ENCODE data around the gene VSIR. TPM values are rescaled to one million over a fixed set of nuclear protein-coding genes. Genes with fewer than 3 reads are reported as not detected.

VSIR gene
- total RNA-seq, 1 donor from 2014 or later = not detected

GRCh38 chr10:71819985-71820384 lies 46.7 kb upstream of the VSIR start:
- Mint-ChIP-seq H3K27me3 (ENCODE audit: insufficient read depth, low read depth) (peaks cover 4% of the 10 kb centered on the region), H3K4me1 (no peaks in the 10 kb centered on the region), H3K4me3 (no peak overlapping the region), H3K27ac (no peak overlapping the region), H3K36me3 (peaks cover 47% of the 10 kb centered on the region), H3K9me3 (no peaks in the 10 kb centered on the region)
- no peaks in the 10 kb centered on the region for H3K79me2 ChIP-seq (ENCODE audit: low read depth)
- no peaks in the 10 kb centered on the region for H3F3A ChIP-seq (ENCODE audit: low read depth)
- no peak overlapping the region for H3K4me2 ChIP-seq
- TF ChIP-seq EZH2phosphoT487 (IDR thresholded peaks at IDR 0.05) (no peak), CTCF (IDR thresholded peaks at IDR 0.05) (no peak), EZH2 (IDR thresholded peaks at IDR 0.05) (no peak)
- H4K20me1 ChIP-seq (ENCODE audit: low read depth) = peaks cover 13% of the 10 kb centered on the region
- no peaks in the 10 kb centered on the region for H3K4me1 ChIP-seq
- no peaks in the 10 kb centered on the region for H3K27me3 ChIP-seq
- no peaks in the 10 kb centered on the region for H3K9me3 ChIP-seq (ENCODE audit: low read depth)
- no peak overlapping the region for H3K9ac ChIP-seq
- no peak for DNase-seq (ENCODE audit: low spot score)
- H3K4me3 ChIP-seq = no peak overlapping the region
- no peak overlapping the region for H2AFZ ChIP-seq (replicated peaks)
- no peak overlapping the region for H3K27ac ChIP-seq
- no peaks in the 10 kb centered on the region for H3K36me3 ChIP-seq

- no peak overlapping the region for H3K27ac Mint-ChIP-seq
- no peaks in the 10 kb centered on the region for H3F3A ChIP-seq (ENCODE audit: low read depth)
- no peaks in the 10 kb centered on the region for H3K4me1 Mint-ChIP-seq
- no peak for TF ChIP-seq EZH2phosphoT487 (IDR thresholded peaks at IDR 0.05)
- H4K20me1 ChIP-seq (ENCODE audit: low read depth) = peaks cover 10% of the 10 kb centered on the region
- H3K9ac ChIP-seq = no peak overlapping the region
- no peak overlapping the region for H3K4me3 Mint-ChIP-seq
- no peaks in the 10 kb centered on the region for H3K9me3 ChIP-seq (ENCODE audit: low read depth)
- no peaks in the 10 kb centered on the region for H3K79me2 ChIP-seq (ENCODE audit: low read depth)
- peaks cover 48% of the 10 kb centered on the region for H3K36me3 Mint-ChIP-seq
- H3K27me3 ChIP-seq = no peaks in the 10 kb centered on the region
- no peaks in the 10 kb centered on the region for H3K36me3 ChIP-seq
- H3K4me1 ChIP-seq = no peaks in the 10 kb centered on the region
- no peak overlapping the region for H3K4me3 ChIP-seq
- no peak for DNase-seq (ENCODE audit: low spot score)
- H2AFZ ChIP-seq (replicated peaks) = no peak overlapping the region
- H3K9me3 Mint-ChIP-seq = no peaks in the 10 kb centered on the region
- no peak overlapping the region for H3K4me2 ChIP-seq
- H3K27me3 Mint-ChIP-seq (ENCODE audit: insufficient read depth, low read depth) = peaks cover 4% of the 10 kb centered on the region
- H3K27ac ChIP-seq = no peak overlapping the region
These were observed 46.1 kb upstream of the VSIR start for GRCh38 chr10:71819441-71819861.

GRCh38 chr10:71818674-71819260 lies 45.4 kb upstream of the VSIR start:
- Histone ChIP-seq H3K27ac (no peak overlapping the region), H3K4me1 (no peaks in the 10 kb centered on the region), H2AFZ (replicated peaks) (no peak overlapping the region), H3K79me2 (ENCODE audit: low read depth) (no peaks in the 10 kb centered on the region), H4K20me1 (ENCODE audit: low read depth) (peaks cover 11% of the 10 kb centered on the region), H3F3A (ENCODE audit: low read depth) (no peaks in the 10 kb centered on the region), H3K9me3 (ENCODE audit: low read depth) (no peaks in the 10 kb centered on the region), H3K27me3 (no peaks in the 10 kb centered on the region), H3K36me3 (no peaks in the 10 kb centered on the region), H3K4me2 (no peak overlapping the region), H3K9ac (no peak overlapping the region), H3K4me3 (no peak overlapping the region)
- H3K9me3 Mint-ChIP-seq = no peaks in the 10 kb centered on the region
- H3K4me1 Mint-ChIP-seq = no peaks in the 10 kb centered on the region
- peaks cover 47% of the 10 kb centered on the region for H3K36me3 Mint-ChIP-seq
- no peak for DNase-seq (ENCODE audit: low spot score)
- no peak overlapping the region for H3K27ac Mint-ChIP-seq
- H3K27me3 Mint-ChIP-seq (ENCODE audit: insufficient read depth, low read depth) = peaks cover 4% of the 10 kb centered on the region
- no peak overlapping the region for H3K4me3 Mint-ChIP-seq
- TF ChIP-seq CTCF (IDR thresholded peaks at IDR 0.05) (no peak), EZH2 (IDR thresholded peaks at IDR 0.05) (no peak), EZH2phosphoT487 (IDR thresholded peaks at IDR 0.05) (no peak)

- no peak overlapping the region for H3K27ac Mint-ChIP-seq
- Histone ChIP-seq H3K36me3 (no peaks in the 10 kb centered on the region), H3K4me2 (no peak overlapping the region), H3K27ac (no peak overlapping the region), H3K79me2 (ENCODE audit: low read depth) (no peaks in the 10 kb centered on the region), H2AFZ (replicated peaks) (no peak overlapping the region), H3F3A (ENCODE audit: low read depth) (no peaks in the 10 kb centered on the region), H3K4me3 (no peak overlapping the region), H3K9ac (no peak overlapping the region), H4K20me1 (ENCODE audit: low read depth) (peaks cover 11% of the 10 kb centered on the region), H3K4me1 (no peaks in the 10 kb centered on the region), H3K9me3 (ENCODE audit: low read depth) (no peaks in the 10 kb centered on the region), H3K27me3 (no peaks in the 10 kb centered on the region)
- no peak for DNase-seq (ENCODE audit: low spot score)
- H3K27me3 Mint-ChIP-seq (ENCODE audit: insufficient read depth, low read depth) = peaks cover 7% of the 10 kb centered on the region
- no peak overlapping the region for H3K4me3 Mint-ChIP-seq
- peaks cover 43% of the 10 kb centered on the region for H3K36me3 Mint-ChIP-seq
- peaks cover 3% of the 10 kb centered on the region for H3K4me1 Mint-ChIP-seq
- TF ChIP-seq CTCF (IDR thresholded peaks at IDR 0.05) (no peak), EZH2 (IDR thresholded peaks at IDR 0.05) (no peak), EZH2phosphoT487 (IDR thresholded peaks at IDR 0.05) (no peak)
- H3K9me3 Mint-ChIP-seq = no peaks in the 10 kb centered on the region
These were observed 44.7 kb upstream of the VSIR start for GRCh38 chr10:71817831-71818655.

Measured in neural progenitor cell (in vitro differentiated cells).